ENCODE results near the gene GLI3. TPM values are rescaled to one million over a fixed set of nuclear protein-coding genes. Genes with fewer than 3 reads are reported as not detected.

The GLI3 gene
- total RNA-seq, 4 donors from 2014 or later, result 16.5 to 105 (median 22.6) TPM

- H3K36me3 ChIP-seq, result no peaks in the 10 kb centered on the region
- H3K4me1 ChIP-seq, result no peaks in the 10 kb centered on the region
- intact Hi-C loops (cut with DNase I; ENCODE audit: low total_unique reads), result no loop called here
- no peak for TF ChIP-seq CTCF (IDR thresholded peaks at IDR 0.05)
- no peak for TF ChIP-seq POLR2A (IDR thresholded peaks at IDR 0.05)
- no peak overlapping the region for H3K27ac ChIP-seq
- no peaks in the 10 kb centered on the region for H3K27me3 ChIP-seq
- no peak for DNase-seq
- no peaks in the 10 kb centered on the region for H3K9me3 ChIP-seq
- H3K4me3 ChIP-seq, result no peak overlapping the region
Observed at GRCh38 chr7:42012786-42013360, 224.1 kb downstream of the GLI3 start.

GRCh38 chr7:42012313-42012712 lies 224.7 kb downstream of the GLI3 start:
- no peak for DNase-seq
- intact Hi-C loops (cut with DNase I; ENCODE audit: low total_unique reads), result no loop called here
- no peaks in the 10 kb centered on the region for H3K36me3 ChIP-seq

GRCh38 chr7:42011846-42012245 lies 225.2 kb downstream of the GLI3 start:
- intact Hi-C loops (cut with DNase I; ENCODE audit: low total_unique reads), result no loop called here
- H3K27ac ChIP-seq, result no peak overlapping the region
- TF ChIP-seq POLR2A (IDR thresholded peaks at IDR 0.05) (no peak), CTCF (IDR thresholded peaks at IDR 0.05) (no peak)
- no peaks in the 10 kb centered on the region for H3K9me3 ChIP-seq
- H3K27me3 ChIP-seq, result no peaks in the 10 kb centered on the region
- DNase-seq, result no peak
- no peak overlapping the region for H3K4me3 ChIP-seq
- H3K36me3 ChIP-seq, result no peaks in the 10 kb centered on the region
- no peaks in the 10 kb centered on the region for H3K4me1 ChIP-seq

More at GRCh38 chr7:42012313-42012712, 224.7 kb downstream of the GLI3 start:
- TF ChIP-seq CTCF (IDR thresholded peaks at IDR 0.05) (no peak), POLR2A (IDR thresholded peaks at IDR 0.05) (no peak)
- no peak overlapping the region for H3K4me3 ChIP-seq
- H3K27me3 ChIP-seq, result no peaks in the 10 kb centered on the region
- no peak overlapping the region for H3K27ac ChIP-seq
- no peaks in the 10 kb centered on the region for H3K9me3 ChIP-seq
- no peaks in the 10 kb centered on the region for H3K4me1 ChIP-seq

GRCh38 chr7:42010751-42011150 lies 226.3 kb downstream of the GLI3 start:
- Histone ChIP-seq H3K27me3 (no peaks in the 10 kb centered on the region), H3K4me1 (no peaks in the 10 kb centered on the region), H3K4me3 (no peak overlapping the region), H3K36me3 (no peaks in the 10 kb centered on the region), H3K27ac (no peak overlapping the region), H3K9me3 (no peaks in the 10 kb centered on the region)
- intact Hi-C loops (cut with DNase I; ENCODE audit: low total_unique reads), result no loop called here
- DNase-seq, result no peak
- TF ChIP-seq POLR2A (IDR thresholded peaks at IDR 0.05) (no peak), CTCF (IDR thresholded peaks at IDR 0.05) (no peak)

GRCh38 chr7:42006801-42007513 lies 230.1 kb downstream of the GLI3 start:
- Histone ChIP-seq H3K36me3 (no peaks in the 10 kb centered on the region), H3K9me3 (no peaks in the 10 kb centered on the region), H3K4me3 (no peak overlapping the region), H3K27me3 (no peaks in the 10 kb centered on the region), H3K27ac (no peak overlapping the region), H3K4me1 (no peaks in the 10 kb centered on the region)
- TF ChIP-seq POLR2A (IDR thresholded peaks at IDR 0.05), result no peak
- TF ChIP-seq CTCF (IDR thresholded peaks at IDR 0.05), result no peak
- intact Hi-C loops (cut with DNase I; ENCODE audit: low total_unique reads), result no loop called here
- DNase-seq, result no peak
